Glomerular visceral epithelial cell (primary cell): ENCODE results near the gene ADGRB3.
"Not testable (repeated sequence)": the region's sequence is repeated elsewhere in the genome, so short reads cannot be mapped to it uniquely, and the experiment has no call there.

Experiments
- DNase-seq: peaks from one replicate; pipeline ENCODE4 v3.0.0-alpha.2; 2016; ENCODE audit errors: extremely low spot score

Gene ADGRB3

GRCh38 chr6:69232911-69233448 lies 597.9 kb downstream of the ADGRB3 start:
- peak; percentile 81 for DNase-seq

- no peak for DNase-seq
Measured at GRCh38 chr6:69238067-69238466, 603.0 kb downstream of the ADGRB3 start.

GRCh38 chr6:69246983-69247382 lies 611.9 kb downstream of the ADGRB3 start:
- no peak for DNase-seq

GRCh38 chr6:69261010-69261409 lies 625.9 kb downstream of the ADGRB3 start:
- DNase-seq = no peak

GRCh38 chr6:69263297-69263696 lies 628.2 kb downstream of the ADGRB3 start:
- DNase-seq = no peak

- no peak for DNase-seq
Measured at GRCh38 chr6:69265090-69265489, 630.0 kb downstream of the ADGRB3 start.

GRCh38 chr6:69265706-69266105 lies 630.6 kb downstream of the ADGRB3 start:
- DNase-seq = no peak

- DNase-seq = no peak
Measured at GRCh38 chr6:69276204-69276603, 641.1 kb downstream of the ADGRB3 start.

- DNase-seq = no peak
Measured at GRCh38 chr6:69279805-69280204, 644.7 kb downstream of the ADGRB3 start.

- no peak for DNase-seq
Measured at GRCh38 chr6:69280858-69281257, 645.8 kb downstream of the ADGRB3 start.

GRCh38 chr6:69284176-69284730 lies 649.2 kb downstream of the ADGRB3 start:
- no peak for DNase-seq

- no peak for DNase-seq
Measured at GRCh38 chr6:69285054-69285453, 650.0 kb downstream of the ADGRB3 start.

- no peak for DNase-seq
Measured at GRCh38 chr6:69286331-69286730, 651.2 kb downstream of the ADGRB3 start.

- DNase-seq = not testable (repeated sequence)
Measured at GRCh38 chr6:69288198-69288597, 653.1 kb downstream of the ADGRB3 start.

GRCh38 chr6:69289689-69290495 lies 654.8 kb downstream of the ADGRB3 start:
- no peak for DNase-seq

GRCh38 chr6:69293471-69293870 lies 658.4 kb downstream of the ADGRB3 start:
- no peak for DNase-seq

- no peak for DNase-seq
Measured at GRCh38 chr6:69294407-69294806, 659.3 kb downstream of the ADGRB3 start.

GRCh38 chr6:69294862-69295261 lies 659.8 kb downstream of the ADGRB3 start:
- no peak for DNase-seq

GRCh38 chr6:69303382-69303781 lies 668.3 kb downstream of the ADGRB3 start:
- DNase-seq = no peak

- no peak for DNase-seq
Measured at GRCh38 chr6:69305456-69305855, 670.4 kb downstream of the ADGRB3 start.

GRCh38 chr6:69308584-69308983 lies 673.5 kb downstream of the ADGRB3 start:
- no peak for DNase-seq

- no peak for DNase-seq
Measured at GRCh38 chr6:69311888-69312287, 676.8 kb downstream of the ADGRB3 start.

- no peak for DNase-seq
Measured at GRCh38 chr6:69314001-69314400, 678.9 kb downstream of the ADGRB3 start.
